Nephron (organoid): ENCODE results near the gene OR1D5.

ENCODE experiments used
- H3K27ac Mint-ChIP-seq, 3 experiments: 2 replicates each; pipeline ENCODE4 v1.8.0; 2020; ENCODE audit warnings: mixed read lengths in 3 of 3, mild to moderate bottlenecking in 2 of 3, moderate library complexity in 1 of 3
- H3K27me3 Mint-ChIP-seq: 2 replicates; pipeline ENCODE4 v1.8.0; 2021; ENCODE audit warnings: low read depth, mild to moderate bottlenecking, moderate library complexity, mixed read lengths
- H3K36me3 Mint-ChIP-seq: 2 replicates; pipeline ENCODE4 v1.8.0; 2020; ENCODE audit warnings: low read depth, mixed read lengths
- H3K4me1 Mint-ChIP-seq: 2 replicates; pipeline ENCODE4 v1.8.0; 2020; ENCODE audit warnings: mixed read lengths
- H3K4me3 Mint-ChIP-seq, 3 experiments: 2 replicates each; pipeline ENCODE4 v1.8.0; 2020; ENCODE audit warnings: mild to moderate bottlenecking in 3 of 3, mixed read lengths in 3 of 3, moderate library complexity in 2 of 3
- H3K9me3 Mint-ChIP-seq: 2 replicates; pipeline ENCODE4 v1.8.0; 2020; ENCODE audit warnings: mixed read lengths
- TF ChIP-seq, protein P1 (sequence below), 3 experiments: fragments of 200-600 bp; sonication (generic); IDR thresholded peaks; one replicate each; pipeline ENCODE4 v1.5.0; 2021; ENCODE audit warnings: antibody characterized with exemption in 3 of 3; ENCODE audit not compliant: unreplicated experiment in 3 of 3

OR1D5 gene

DNA sequence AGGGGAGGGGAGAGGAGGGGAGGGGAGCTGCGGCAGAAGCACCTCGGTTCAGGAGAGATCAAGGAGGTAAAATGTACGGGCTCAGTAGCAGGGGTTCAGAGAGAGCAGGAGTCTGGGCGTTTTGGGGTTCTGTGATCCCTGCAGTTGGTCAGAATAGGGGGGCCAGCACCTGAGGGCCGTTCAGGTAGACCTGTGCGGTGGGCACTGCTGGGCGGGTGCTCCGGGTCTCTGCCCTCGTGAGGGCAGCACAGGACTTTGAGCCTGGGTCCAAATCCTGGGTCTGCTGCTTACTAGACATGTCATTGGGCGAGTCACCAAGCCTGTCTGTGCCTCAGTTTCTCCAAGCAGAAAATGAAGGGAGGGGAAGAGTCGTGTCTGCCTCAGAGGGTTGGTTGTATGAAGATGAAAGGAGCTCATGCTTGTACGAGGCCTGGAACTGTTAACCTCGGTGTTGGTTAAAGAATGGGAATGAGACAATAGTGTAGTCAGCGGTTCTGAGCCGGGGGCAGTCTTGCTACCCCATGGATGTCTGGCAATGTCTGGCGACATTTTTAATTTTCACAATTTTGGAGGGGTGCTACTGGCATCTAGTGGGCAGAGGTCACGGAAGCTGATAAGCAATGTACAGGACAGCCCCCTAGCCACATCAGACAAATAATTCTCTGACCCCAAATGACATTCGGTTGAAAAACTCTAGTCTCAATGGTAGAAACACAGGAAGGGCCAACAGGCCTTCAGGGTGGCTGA lies 35.4 kb downstream of the OR1D5 start:
- Mint-ChIP-seq H3K9me3 (peaks cover 13% of the 10 kb centered on the region), H3K27ac (no peak overlapping the region), H3K36me3 (peaks cover 11% of the 10 kb centered on the region), H3K27me3 (peaks cover 8% of the 10 kb centered on the region), H3K4me1 (no peaks in the 10 kb centered on the region), H3K4me3 (no peak overlapping the region)
- TF ChIP-seq, protein P1, sequence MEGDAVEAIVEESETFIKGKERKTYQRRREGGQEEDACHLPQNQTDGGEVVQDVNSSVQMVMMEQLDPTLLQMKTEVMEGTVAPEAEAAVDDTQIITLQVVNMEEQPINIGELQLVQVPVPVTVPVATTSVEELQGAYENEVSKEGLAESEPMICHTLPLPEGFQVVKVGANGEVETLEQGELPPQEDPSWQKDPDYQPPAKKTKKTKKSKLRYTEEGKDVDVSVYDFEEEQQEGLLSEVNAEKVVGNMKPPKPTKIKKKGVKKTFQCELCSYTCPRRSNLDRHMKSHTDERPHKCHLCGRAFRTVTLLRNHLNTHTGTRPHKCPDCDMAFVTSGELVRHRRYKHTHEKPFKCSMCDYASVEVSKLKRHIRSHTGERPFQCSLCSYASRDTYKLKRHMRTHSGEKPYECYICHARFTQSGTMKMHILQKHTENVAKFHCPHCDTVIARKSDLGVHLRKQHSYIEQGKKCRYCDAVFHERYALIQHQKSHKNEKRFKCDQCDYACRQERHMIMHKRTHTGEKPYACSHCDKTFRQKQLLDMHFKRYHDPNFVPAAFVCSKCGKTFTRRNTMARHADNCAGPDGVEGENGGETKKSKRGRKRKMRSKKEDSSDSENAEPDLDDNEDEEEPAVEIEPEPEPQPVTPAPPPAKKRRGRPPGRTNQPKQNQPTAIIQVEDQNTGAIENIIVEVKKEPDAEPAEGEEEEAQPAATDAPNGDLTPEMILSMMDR (IDR thresholded peaks at IDR 0.05; ENCODE audit: unreplicated experiment in 3 of 3), result no peak

DNA sequence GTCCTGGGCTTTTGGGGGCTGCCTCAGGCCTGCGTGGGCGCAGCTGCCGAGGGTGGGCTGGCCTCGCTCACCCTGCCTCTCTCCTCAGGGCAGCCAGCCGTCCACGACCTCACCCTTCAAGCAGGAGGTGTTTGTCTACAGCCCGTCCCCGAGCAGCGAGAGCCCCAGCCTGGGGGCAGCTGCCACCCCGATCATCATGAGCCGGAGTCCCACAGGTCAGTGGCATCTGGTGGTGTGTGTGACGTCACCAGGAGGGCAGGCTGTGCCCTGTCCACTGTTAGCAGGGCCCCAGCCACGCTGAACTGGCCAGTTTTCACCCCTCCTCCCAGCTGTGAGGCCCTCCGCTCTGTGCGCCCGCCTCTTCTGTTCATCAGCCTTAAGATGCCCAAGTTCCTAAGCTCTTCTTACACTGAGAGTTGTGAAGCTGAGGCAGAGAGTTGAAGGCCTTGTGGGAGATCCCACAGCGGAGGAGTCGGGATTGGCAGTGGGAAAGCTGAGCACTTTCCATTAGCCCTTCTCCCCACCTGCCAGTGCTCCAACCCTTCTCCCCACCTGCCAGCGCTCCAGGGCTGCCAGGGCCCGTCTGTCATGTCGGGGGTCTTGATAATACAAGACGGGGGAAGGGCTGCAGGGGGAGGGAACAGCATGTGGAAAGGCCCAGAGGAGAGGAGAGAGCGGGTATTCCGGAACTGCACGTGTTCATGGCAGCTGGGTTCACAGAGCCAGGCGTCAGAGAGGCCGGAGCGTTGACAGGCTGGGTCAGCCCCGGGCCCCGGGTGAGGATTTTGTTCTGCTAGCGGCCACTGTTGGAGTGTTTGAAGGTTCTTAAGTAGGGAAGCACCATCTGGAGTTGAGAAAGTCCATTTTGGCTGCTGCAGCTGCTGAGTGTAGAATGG lies 36.3 kb downstream of the OR1D5 start:
- Mint-ChIP-seq H3K9me3 (peaks cover 19% of the 10 kb centered on the region), H3K27ac (no peak overlapping the region), H3K4me1 (no peaks in the 10 kb centered on the region), H3K36me3 (peaks cover 19% of the 10 kb centered on the region), H3K4me3 (no peak overlapping the region), H3K27me3 (peaks cover 8% of the 10 kb centered on the region)
- TF ChIP-seq, protein P1 (IDR thresholded peaks at IDR 0.05; ENCODE audit: unreplicated experiment in 3 of 3), result no peak

DNA sequence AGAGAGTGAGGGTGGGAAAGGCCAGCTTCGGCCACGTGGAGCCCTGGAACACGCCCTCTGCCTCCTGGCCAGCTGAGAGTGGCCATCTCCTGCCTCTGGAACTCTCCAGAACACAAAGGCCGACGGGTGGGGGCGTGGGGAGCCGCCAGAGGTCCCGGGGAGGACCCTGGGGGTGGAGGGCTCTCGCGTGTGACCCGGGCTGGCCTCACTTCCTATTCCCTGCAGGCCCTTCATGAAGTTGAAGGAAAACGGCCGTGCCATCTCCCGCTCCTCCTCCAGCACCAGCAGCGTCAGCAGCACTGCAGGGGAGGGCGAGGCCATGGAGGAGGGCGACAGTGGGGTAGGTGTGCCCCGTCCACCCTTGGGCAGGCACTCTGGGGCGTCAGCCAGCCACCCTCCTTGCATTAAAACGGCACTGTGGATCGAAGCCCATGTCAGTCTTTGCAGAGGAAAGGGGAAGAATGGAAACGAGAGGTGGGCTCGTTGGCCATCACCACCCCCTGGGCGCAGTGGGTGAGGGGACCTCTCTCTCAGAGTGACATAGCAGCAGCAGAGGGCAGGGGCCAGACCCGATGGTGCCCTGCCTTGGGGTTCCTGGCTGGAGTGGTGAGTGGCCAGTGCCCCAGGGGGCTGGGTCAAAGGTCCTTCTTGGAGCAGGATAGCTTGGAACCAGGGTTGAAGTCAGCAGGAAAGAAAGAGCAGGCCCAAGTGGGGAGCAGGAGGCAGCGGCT lies 37.1 kb downstream of the OR1D5 start:
- Mint-ChIP-seq H3K36me3 (peaks cover 28% of the 10 kb centered on the region), H3K27ac (no peak overlapping the region), H3K4me3 (no peak overlapping the region), H3K9me3 (peaks cover 24% of the 10 kb centered on the region), H3K4me1 (no peaks in the 10 kb centered on the region), H3K27me3 (peaks cover 9% of the 10 kb centered on the region)
- TF ChIP-seq, protein P1 (IDR thresholded peaks at IDR 0.05; ENCODE audit: unreplicated experiment in 3 of 3), result no peak

DNA sequence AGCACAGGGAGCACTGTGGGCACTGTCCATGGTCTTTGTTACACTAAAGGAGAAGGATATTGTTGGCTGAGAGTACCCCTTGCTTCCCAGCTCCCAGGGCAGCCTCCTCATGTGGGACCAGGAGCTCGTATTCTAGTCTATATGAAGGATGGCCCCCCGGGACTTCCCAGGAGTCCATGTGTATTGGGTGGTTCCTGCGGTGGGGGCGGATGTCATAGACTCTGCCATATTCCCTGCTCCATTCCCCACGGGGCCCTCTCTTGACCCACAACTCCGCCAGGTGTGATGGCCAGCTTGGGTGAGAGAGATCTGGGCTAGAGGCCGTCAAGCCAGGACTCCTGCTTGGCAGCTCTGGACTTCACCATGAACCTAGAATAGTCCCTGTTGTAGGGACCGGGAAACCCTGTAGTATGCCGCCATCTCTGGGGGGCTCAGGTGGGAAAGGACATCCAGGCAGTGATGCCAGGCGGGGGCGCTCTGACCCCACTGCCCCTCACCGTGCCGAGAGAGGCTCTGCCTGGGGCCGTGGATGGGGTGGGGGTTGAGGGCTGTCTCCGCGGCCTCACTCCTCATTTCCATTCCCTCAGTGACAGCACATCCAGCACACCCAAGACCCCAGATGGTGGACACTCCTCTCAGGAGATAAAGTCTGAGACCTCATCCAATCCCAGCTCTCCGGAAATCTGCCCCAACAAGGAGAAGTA lies 37.8 kb downstream of the OR1D5 start:
- H3K27me3 Mint-ChIP-seq, result peaks cover 13% of the 10 kb centered on the region
- H3K27ac Mint-ChIP-seq, result no peak overlapping the region
- TF ChIP-seq, protein P1 (IDR thresholded peaks at IDR 0.05; ENCODE audit: unreplicated experiment in 3 of 3), result no peak
- H3K4me3 Mint-ChIP-seq, result no peak overlapping the region
- H3K4me1 Mint-ChIP-seq, result no peaks in the 10 kb centered on the region
- H3K36me3 Mint-ChIP-seq, result peaks cover 35% of the 10 kb centered on the region
- H3K9me3 Mint-ChIP-seq, result peaks cover 27% of the 10 kb centered on the region

DNA sequence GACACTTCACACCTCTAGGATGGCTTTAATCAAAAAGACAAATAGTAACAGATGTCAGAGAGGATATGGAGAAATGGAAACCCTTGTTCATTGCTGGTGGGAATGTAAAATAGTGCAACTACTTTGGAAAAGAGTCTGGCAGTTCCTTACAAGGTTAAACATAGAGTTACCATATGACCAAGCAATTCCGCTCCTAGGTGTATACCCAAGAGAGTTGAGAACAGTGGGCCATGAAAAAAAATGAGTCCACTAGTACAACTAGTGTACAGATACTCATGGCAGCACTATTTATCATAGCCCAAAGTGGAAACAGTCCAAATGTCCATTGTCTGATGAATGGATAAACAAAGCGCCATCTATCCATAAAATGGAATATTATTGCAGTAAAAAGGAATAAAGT lies 39.1 kb downstream of the OR1D5 start:
- TF ChIP-seq, protein P1 (IDR thresholded peaks at IDR 0.05; ENCODE audit: unreplicated experiment in 3 of 3), result no peak
- Mint-ChIP-seq H3K27ac (no peak overlapping the region), H3K9me3 (peaks cover 27% of the 10 kb centered on the region), H3K27me3 (peaks cover 13% of the 10 kb centered on the region), H3K36me3 (peaks cover 35% of the 10 kb centered on the region), H3K4me1 (no peaks in the 10 kb centered on the region), H3K4me3 (no peak overlapping the region)
